ENCODE results near the gene ANKRD49. TPM values are rescaled to one million over a fixed set of nuclear protein-coding genes. Genes with fewer than 3 reads are reported as not detected.

Gene ANKRD49
- total RNA-seq, 1 donor from 2014 or later, result 18.9 TPM

Small RNAs within 50 kb of the gene (small RNA-seq; reads per million reads assigned to genes)
- 0.61 reads per million, percentile 58 among the genes with 10 or more reads in this experiment for gene MIR548L (ENCODE audit: low replicate concordance)

Other genes starting within 250 kb of the ANKRD49 start
- not detected for gene IZUMO1R, start 189.4 kb upstream of the ANKRD49 start, total RNA-seq
- gene GPR83, start 92.6 kb upstream of the ANKRD49 start, total RNA-seq, result 0.98 TPM
- 13.3 TPM for gene MRE11, start 140 bp upstream of the ANKRD49 start, total RNA-seq
- gene C11orf97, start 18.5 kb downstream of the ANKRD49 start, total RNA-seq, result 0.49 TPM
- 6.1 TPM for gene FUT4, start 49.9 kb downstream of the ANKRD49 start, total RNA-seq
- gene PIWIL4, start 73.4 kb downstream of the ANKRD49 start, total RNA-seq, result 5.9 TPM

Measured in temporal lobe (tissue), 2 donors.